Measurements from ENCODE around the gene ETV3L. TPM values are rescaled to one million over a fixed set of nuclear protein-coding genes. Genes with fewer than 3 reads are reported as not detected.
"Not testable (repeated sequence)": the region's sequence is repeated elsewhere in the genome, so short reads cannot be mapped to it uniquely, and the experiment has no call there.

Gene ETV3L
- total and polyA plus RNA-seq, 2 experiments from 2014 or later = not detected

GRCh38 chr1:157056269-157056668 lies 43.3 kb downstream of the ETV3L start:
- Histone ChIP-seq H3F3A (ENCODE audit: insufficient read depth) (no peaks in the 10 kb centered on the region), H3K27ac (no peak overlapping the region), H3K9me3 (ENCODE audit: low read depth) (no peaks in the 10 kb centered on the region), H3K4me2 (ENCODE audit: unreplicated experiment) (no peak overlapping the region), H3K4me1 (ENCODE audit: insufficient read depth) (no peaks in the 10 kb centered on the region), H3K9me2 (ENCODE audit: insufficient read depth) (no peaks in the 10 kb centered on the region), H4K20me1 (ENCODE audit: insufficient read depth) (no peaks in the 10 kb centered on the region), H3K9ac (no peak overlapping the region), H3K36me3 (ENCODE audit: low read depth) (no peaks in the 10 kb centered on the region), H3K79me2 (ENCODE audit: insufficient read depth) (no peaks in the 10 kb centered on the region), H2AFZ (no peak overlapping the region), H3K4me3 (no peak overlapping the region), H3K27me3 (replicated peaks; ENCODE audit: insufficient read depth) (peaks cover 14% of the 10 kb centered on the region)
- TF ChIP-seq EZH2 (IDR thresholded peaks at IDR 0.05; ENCODE audit: insufficient read depth, poor library complexity, severe bottlenecking) (no peak), EZH2phosphoT487 (IDR thresholded peaks at IDR 0.05; ENCODE audit: insufficient read depth, low read depth) (no peak)
- 31 to 46% methylated on average over 1 of the region's 1 CpG for WGBS, 2 experiments (ENCODE audit: low coverage in 1 of 2, low lambda C conversion rate in 2 of 2, missing lambda C conversion rate in 2 of 2)
- in situ Hi-C loops (cut with MboI) = no loop called here
- no peak for DNase-seq

- H3K4me3 ChIP-seq; H3K4me2 ChIP-seq (ENCODE audit: unreplicated experiment); H4K20me1 ChIP-seq (ENCODE audit: insufficient read depth); H3K4me1 ChIP-seq (ENCODE audit: insufficient read depth); H3F3A ChIP-seq (ENCODE audit: insufficient read depth); H3K36me3 ChIP-seq (ENCODE audit: low read depth); H3K9me2 ChIP-seq (ENCODE audit: insufficient read depth); H3K9me3 ChIP-seq (ENCODE audit: low read depth); H2AFZ ChIP-seq; H3K27ac ChIP-seq; H3K79me2 ChIP-seq (ENCODE audit: insufficient read depth); H3K9ac ChIP-seq; in situ Hi-C loops (cut with MboI); DNase-seq: not testable (repeated sequence)
- WGBS, 2 experiments (ENCODE audit: low coverage in 1 of 2, low lambda C conversion rate in 2 of 2, missing lambda C conversion rate in 2 of 2) = 56 to 59% methylated on average over 5 of the region's 5 CpGs
- peaks cover 17% of the 10 kb centered on the region for H3K27me3 ChIP-seq (replicated peaks; ENCODE audit: insufficient read depth)
These were observed 43.9 kb downstream of the ETV3L start for GRCh38 chr1:157055729-157056128.

- Histone ChIP-seq H3K9ac (no peak overlapping the region), H3K79me2 (ENCODE audit: insufficient read depth) (no peaks in the 10 kb centered on the region), H3K27me3 (replicated peaks; ENCODE audit: insufficient read depth) (peaks cover 20% of the 10 kb centered on the region), H3K9me2 (ENCODE audit: insufficient read depth) (no peaks in the 10 kb centered on the region), H2AFZ (no peak overlapping the region), H4K20me1 (ENCODE audit: insufficient read depth) (no peaks in the 10 kb centered on the region), H3K4me1 (ENCODE audit: insufficient read depth) (0 out of 2 replicates have a peak, but pooled peaks cover 4% of the 10 kb centered on the region), H3K4me3 (no peak overlapping the region), H3K9me3 (ENCODE audit: low read depth) (no peaks in the 10 kb centered on the region), H3K4me2 (ENCODE audit: unreplicated experiment) (no peak overlapping the region), H3K27ac (no peak overlapping the region), H3K36me3 (ENCODE audit: low read depth) (no peaks in the 10 kb centered on the region), H3F3A (ENCODE audit: insufficient read depth) (0 out of 2 replicates have a peak, but pooled peaks cover 6% of the 10 kb centered on the region)
- TF ChIP-seq EZH2phosphoT487 (IDR thresholded peaks at IDR 0.05; ENCODE audit: insufficient read depth, low read depth) = no peak
- no peak for TF ChIP-seq EZH2 (IDR thresholded peaks at IDR 0.05; ENCODE audit: insufficient read depth, poor library complexity, severe bottlenecking)
- no peak for DNase-seq
- in situ Hi-C loops (cut with MboI) = no loop called here
- 6 to 12% methylated on average over 2 of the region's 2 CpGs for WGBS, 2 experiments (ENCODE audit: low coverage in 1 of 2, low lambda C conversion rate in 2 of 2, missing lambda C conversion rate in 2 of 2)
These were observed 48.8 kb downstream of the ETV3L start for GRCh38 chr1:157050836-157051235.

- 54 to 55% methylated on average over 2 of the region's 2 CpGs for WGBS, 2 experiments (ENCODE audit: low coverage in 1 of 2, low lambda C conversion rate in 2 of 2, missing lambda C conversion rate in 2 of 2)
- in situ Hi-C loops (cut with MboI) = no loop called here
These were observed 52.6 kb downstream of the ETV3L start for GRCh38 chr1:157047062-157047410.

More at GRCh38 chr1:157047062-157047410, 52.6 kb downstream of the ETV3L start:
- peaks cover 5% of the 10 kb centered on the region; the same call in 1 of the 2 replicates for H4K20me1 ChIP-seq (ENCODE audit: insufficient read depth)
- peaks cover 10% of the 10 kb centered on the region; the same call in 1 of the 2 replicates for H3K27me3 ChIP-seq (replicated peaks; ENCODE audit: insufficient read depth)
- H3K9me2 ChIP-seq (ENCODE audit: insufficient read depth) = no peaks in the 10 kb centered on the region
- H3K79me2 ChIP-seq (ENCODE audit: insufficient read depth) = peaks cover 30% of the 10 kb centered on the region
- H3K27ac ChIP-seq = no peak overlapping the region
- H3K4me2 ChIP-seq (ENCODE audit: unreplicated experiment) = no peak overlapping the region
- no peaks in the 10 kb centered on the region for H3K9me3 ChIP-seq (ENCODE audit: low read depth)
- no peak overlapping the region for H3K4me3 ChIP-seq
- no peak overlapping the region for H3K9ac ChIP-seq
- no peaks in the 10 kb centered on the region for H3K36me3 ChIP-seq (ENCODE audit: low read depth)
- no peak overlapping the region for H2AFZ ChIP-seq
- TF ChIP-seq EZH2 (IDR thresholded peaks at IDR 0.05; ENCODE audit: insufficient read depth, poor library complexity, severe bottlenecking) (no peak), EZH2phosphoT487 (IDR thresholded peaks at IDR 0.05; ENCODE audit: insufficient read depth, low read depth) (no peak)
- H3F3A ChIP-seq (ENCODE audit: insufficient read depth) = 0 out of 2 replicates have a peak, but pooled peaks cover 15% of the 10 kb centered on the region
- peak; percentile 12 for DNase-seq
- H3K4me1 ChIP-seq (ENCODE audit: insufficient read depth) = peaks cover 29% of the 10 kb centered on the region

Data from GM23248 (cell line).